Cardiac fibroblast (primary cell): ENCODE results near the gene SLC8A3.

ENCODE experiments used
- DNase-seq, 2 donors: peaks; one replicate each; pipeline versions ENCODE4 v3.0.0 to v3.0.0-alpha.2; 2010; ENCODE audit warnings: low read depth in 2 of 2
- H3K4me3 ChIP-seq, 2 donors: replicated peaks in 1 of 2; 1 replicate in 1 of 2; 2 replicates in 1 of 2; pipeline ENCODE4 v1.5.1; 2011; ENCODE audit warnings: low read depth in 2 of 2, low read length in 2 of 2, mild to moderate bottlenecking in 2 of 2, moderate library complexity in 1 of 2
- CTCF ChIP-seq: IDR thresholded peaks from one replicate; pipeline ENCODE4 v1.5.1; 2011; ENCODE audit warnings: low read depth, mild to moderate bottlenecking, low read length, inconsistent platforms

SLC8A3 gene

GRCh38 chr14:70148351-70148750, 40.4 kb downstream of the SLC8A3 start:
- no peak for DNase-seq
- TF ChIP-seq CTCF, result no peak
- no peak overlapping the region for H3K4me3 ChIP-seq

GRCh38 chr14:70144046-70144445, 44.7 kb downstream of the SLC8A3 start:
- no peak for TF ChIP-seq CTCF
- DNase-seq, result no peak
- H3K4me3 ChIP-seq, result no peak overlapping the region

GRCh38 chr14:70143306-70143705, 45.4 kb downstream of the SLC8A3 start:
- DNase-seq, result no peak
- no peak for TF ChIP-seq CTCF
- H3K4me3 ChIP-seq, result no peak overlapping the region

GRCh38 chr14:70140614-70141013, 48.1 kb downstream of the SLC8A3 start:
- no peak for DNase-seq
- no peak overlapping the region for H3K4me3 ChIP-seq
- TF ChIP-seq CTCF, result no peak

- DNase-seq, result no peak
Measured at GRCh38 chr14:70139384-70139783, 49.4 kb downstream of the SLC8A3 start.

GRCh38 chr14:70137788-70138187, 51.0 kb downstream of the SLC8A3 start:
- no peak for DNase-seq
- no peak overlapping the region for H3K4me3 ChIP-seq
- TF ChIP-seq CTCF, result no peak

More at GRCh38 chr14:70139384-70139783, 49.4 kb downstream of the SLC8A3 start:
- no peak overlapping the region for H3K4me3 ChIP-seq
- TF ChIP-seq CTCF, result no peak

- DNase-seq, result no peak
- no peak for TF ChIP-seq CTCF
- H3K4me3 ChIP-seq, result no peak overlapping the region
Measured at GRCh38 chr14:70133461-70133860, 55.3 kb downstream of the SLC8A3 start.
